HG03039 (cell line): ENCODE results near the gene MAPK8IP3.
A peak's percentile ranks its signal among the peaks of the same experiment; 100 is the strongest.
"Not testable (repeated sequence)": the region's sequence is repeated elsewhere in the genome, so short reads cannot be mapped to it uniquely, and the experiment has no call there.

ENCODE experiments used
- ATAC-seq: cut with Tn5 transposase; IDR thresholded peaks from one replicate; pipeline ENCODE4 v1.9.1; 2021; ENCODE audit warnings: mild to moderate bottlenecking, moderate library complexity; ENCODE audit not compliant: unreplicated experiment

Gene MAPK8IP3

DNA sequence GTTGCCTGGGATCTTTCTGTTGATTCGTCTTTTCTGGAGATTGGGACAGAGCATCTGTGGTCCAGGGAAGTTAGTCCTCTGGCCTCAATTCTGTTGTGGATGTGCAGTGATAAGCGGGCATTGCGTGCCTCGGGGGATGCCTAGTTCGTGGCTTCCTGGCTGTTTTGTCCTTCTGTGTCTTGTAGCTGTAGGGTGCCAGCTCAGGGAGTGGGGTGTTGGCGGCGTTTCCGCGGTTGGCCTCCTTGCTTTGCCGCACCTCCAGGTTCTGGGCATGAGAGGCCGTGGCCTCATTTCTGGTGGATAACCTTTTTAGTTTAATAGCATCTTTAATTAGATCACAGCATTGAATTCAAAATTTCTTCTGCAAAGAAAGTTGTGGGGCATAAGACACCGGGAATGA is 29.3 kb upstream of the MAPK8IP3 start:
- no peak for ATAC-seq

DNA sequence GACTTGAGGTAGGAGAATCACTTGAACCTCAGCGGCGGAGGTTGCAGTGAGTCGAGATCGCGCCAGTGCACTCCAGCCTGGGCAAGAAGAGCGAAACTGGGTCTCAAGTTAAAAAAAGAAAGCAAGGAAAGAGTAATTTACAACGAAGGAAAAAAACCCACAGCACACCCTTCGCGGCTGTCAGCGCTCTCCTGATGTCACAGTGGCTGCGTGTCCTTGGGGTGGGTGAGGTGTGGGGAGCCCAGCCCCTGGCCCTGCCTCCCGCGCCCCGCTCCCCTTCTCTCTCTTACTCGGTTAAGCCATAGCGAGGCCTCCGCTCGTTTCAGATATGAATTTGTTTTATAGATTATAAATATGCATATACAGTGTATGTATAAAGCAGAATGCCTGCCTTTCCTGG is 28.7 kb upstream of the MAPK8IP3 start:
- no peak for ATAC-seq

DNA sequence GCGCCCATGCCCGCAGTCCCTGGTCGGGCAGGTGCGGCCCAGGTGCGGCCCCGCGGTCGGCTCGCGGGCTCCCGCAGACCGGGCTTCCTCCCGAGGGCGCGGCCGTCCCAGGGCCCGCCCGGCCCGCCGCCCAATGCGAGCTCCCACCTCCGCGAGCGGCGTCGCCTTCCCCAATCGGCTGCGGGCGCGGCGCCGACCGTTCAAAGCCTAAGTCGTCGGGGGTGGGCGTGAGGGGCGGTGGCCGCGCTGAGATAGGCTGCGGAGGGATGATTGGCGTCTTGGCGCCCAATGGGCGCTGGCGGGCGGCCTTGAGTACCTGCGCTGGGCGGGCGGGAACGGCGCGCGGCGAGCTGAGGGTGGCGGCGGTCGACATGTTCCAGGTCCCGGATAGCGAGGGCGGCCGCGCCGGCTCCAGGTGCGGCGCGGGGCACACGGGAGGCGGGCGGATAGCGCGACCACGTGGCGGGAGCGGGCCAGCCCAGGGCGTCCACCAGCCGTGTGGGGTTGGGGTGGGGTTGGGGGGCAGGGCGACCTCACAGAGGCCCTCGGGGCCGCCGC is 28.0 kb upstream of the MAPK8IP3 start, which contains the start of gene JPT2:
JPT2 (plus strand) TSS at position 338 of the 558 bp plus-strand sequence; CDS start at position 372, 34 bp downstream.
- ATAC-seq = peak; percentile 89

DNA sequence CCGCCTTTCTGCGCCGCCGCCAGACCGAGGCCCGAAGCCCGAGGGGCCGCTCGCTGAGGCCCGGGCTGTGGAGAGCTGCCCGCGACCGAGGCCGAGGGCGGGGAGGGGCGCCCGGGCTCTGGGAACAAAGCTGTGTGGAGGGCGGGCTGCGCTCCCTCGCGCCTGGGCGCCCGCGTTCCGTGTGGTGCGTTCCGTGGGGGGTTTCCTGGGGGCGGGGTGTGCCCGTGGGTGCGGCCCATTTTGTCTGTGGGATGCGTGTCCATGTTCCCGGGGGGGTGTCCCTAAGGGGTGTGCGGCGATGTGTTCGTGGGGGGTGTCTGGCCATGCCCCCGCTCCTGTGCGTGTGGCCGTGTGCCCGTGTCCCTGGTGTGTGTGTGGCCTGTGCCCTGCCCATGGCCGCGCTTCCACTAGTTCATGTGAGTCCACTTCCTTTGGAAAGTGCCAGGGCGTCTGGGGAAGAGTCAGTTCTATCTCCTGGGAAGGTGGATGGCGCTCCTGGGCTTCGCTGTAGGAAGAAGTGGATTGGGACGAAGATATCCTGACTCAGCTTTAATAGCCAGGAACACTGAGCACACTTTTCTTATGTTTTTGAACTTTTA is 27.4 kb upstream of the MAPK8IP3 start:
- no peak for ATAC-seq

DNA sequence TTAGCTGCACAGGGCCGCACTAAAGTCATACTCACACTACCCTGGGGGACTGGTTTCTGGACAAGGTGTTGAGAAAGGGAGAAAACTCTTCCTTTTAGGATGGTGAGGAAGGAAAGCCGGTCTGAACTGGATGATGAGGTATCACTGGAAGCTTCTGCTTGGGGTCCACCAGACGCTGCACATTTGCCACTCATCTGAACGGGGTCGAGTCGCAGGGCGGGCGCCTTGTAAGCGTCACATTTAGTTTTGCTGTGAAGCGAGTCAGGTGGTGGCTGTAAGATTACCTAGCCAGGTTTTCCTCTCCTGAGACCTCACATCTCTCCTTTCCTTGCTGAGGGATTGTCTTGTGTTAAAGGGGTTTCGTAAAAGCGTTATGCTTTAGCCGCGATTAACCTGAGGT is 25.6 kb upstream of the MAPK8IP3 start:
- ATAC-seq = no peak

DNA sequence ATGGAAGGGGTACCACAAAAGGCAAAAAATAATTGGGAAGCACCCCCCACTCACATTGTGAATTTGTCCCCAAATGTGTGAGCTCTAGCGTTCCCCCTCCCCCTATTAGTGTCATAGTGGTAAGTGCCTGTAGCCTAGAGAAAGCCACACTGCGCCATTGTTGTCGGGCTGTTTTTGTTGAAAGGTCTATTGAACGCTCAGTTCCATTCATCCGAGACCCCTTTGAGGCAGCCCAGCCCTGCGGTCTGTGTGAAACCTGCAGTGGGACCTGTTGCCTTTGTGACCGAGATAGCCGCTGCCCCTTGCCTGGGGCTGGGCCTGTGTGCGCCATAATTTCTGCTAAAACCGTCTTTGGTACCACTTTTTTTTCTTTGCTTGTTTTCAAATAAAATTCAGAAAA is 25.0 kb upstream of the MAPK8IP3 start:
- no peak for ATAC-seq

DNA sequence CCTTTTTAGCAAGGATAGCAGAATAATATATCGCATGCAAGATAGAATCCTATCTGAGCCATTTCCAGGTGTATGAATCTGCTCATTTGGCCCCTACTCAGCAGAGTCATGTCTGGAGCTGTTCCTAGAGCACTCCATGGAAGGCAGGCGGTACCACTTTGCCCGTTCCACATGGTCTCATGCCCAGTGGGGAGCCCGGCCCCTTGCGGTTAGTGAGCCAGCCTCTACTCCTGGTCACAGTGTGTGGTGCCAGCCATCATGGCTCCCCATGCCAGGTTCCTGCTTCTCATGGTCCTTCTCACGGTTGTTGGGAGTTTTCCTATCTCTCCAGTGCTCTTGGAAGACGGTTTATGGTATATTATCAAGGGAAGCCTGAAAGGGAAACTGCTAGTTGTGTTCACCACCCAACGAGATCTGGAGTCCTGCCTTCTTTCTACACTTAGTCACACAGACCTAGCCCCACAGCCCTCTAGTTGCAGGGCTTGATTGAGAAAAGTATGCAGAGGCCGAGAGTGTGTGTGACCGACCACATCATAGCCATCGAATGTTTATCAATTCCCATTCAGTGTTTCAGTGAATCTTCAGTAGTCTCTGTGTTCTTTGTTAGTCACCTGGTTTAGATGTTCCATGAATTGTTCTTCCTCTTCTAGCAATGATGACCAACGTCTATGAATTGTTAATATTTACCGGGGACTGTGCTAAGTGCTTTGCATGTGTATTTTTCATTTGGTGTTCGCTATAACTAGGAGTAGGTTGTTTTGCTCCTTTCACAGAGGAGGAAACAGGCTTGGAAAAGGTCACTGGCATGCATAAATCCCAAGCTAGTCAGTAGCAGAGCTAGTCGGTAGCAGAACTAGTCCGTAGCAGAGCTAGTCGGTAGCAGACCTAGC is 18.3 kb upstream of the MAPK8IP3 start:
- no peak for ATAC-seq

DNA sequence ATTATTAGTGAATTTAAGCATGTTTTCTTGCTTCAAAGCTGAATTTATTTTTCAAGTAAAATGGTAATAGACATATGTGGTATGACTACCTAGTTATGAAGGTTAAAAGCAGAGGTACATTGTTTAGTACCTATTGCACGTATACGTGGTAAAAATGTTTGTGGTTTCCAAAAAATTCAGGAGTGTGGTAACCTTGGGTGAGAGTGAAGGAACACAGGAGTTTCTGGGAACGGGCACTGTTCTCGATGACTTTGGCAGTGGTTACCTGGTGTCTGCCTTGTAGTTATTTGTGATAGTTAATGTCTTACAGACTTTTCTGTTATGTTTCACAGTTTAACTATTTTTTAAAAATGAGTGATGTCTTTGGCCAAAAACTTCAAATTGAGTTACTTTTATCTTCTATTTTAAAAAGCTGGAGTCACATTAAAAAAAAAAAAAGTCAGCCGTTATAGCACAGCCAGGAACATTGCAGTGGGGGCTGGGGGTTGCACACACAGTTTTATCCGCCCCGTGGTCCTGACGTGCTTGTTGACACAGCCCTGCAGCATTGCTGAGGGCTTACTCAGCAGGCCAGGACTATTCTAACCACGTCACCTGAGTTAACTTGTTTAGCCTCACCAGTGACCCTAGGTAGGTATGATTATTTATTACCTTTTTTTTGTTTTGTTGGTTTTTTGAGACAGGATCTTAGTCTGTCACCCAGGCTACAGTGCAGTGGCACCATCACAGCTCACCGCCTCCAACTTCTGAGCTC is 17.0 kb upstream of the MAPK8IP3 start:
- ATAC-seq = no peak

DNA sequence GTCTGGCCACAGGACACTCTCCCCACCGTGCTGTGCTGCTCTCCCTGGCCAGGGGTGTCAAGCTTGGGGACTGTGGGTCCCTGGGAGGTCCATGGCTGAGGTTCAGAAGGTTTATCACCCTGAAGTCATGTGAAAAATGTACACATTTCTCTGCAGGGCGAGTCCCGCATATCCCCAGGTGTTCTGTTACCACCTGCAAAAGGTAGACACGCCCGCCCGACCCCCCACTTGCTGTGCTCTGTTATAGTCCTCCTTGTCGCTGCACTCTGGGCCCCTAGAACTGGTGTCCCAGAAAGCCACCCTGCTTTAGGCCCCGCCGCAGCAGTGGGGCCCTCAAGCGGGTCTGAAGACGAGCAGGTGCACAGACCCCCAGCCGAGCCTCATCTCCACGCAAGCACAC is 16.1 kb upstream of the MAPK8IP3 start:
- no peak for ATAC-seq

DNA sequence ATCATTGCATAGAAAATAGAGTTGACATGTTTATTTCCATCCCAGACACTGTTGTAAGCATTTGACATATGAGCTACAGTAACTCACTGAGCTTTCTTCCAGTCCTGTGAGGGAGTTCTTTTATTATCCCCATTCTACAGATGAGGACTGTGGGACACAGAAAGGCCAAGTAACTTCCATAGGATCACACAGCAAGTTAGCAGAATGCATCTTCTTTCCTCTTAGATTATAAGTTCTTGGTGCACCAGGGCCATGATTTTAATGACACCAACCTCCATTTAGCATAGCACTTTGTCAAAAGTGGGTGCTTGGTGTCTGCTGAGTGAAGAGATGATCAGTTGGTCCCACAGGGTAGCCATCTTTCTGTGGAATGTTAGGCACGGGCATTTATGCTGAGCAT is 15.2 kb upstream of the MAPK8IP3 start:
- ATAC-seq = no peak

DNA sequence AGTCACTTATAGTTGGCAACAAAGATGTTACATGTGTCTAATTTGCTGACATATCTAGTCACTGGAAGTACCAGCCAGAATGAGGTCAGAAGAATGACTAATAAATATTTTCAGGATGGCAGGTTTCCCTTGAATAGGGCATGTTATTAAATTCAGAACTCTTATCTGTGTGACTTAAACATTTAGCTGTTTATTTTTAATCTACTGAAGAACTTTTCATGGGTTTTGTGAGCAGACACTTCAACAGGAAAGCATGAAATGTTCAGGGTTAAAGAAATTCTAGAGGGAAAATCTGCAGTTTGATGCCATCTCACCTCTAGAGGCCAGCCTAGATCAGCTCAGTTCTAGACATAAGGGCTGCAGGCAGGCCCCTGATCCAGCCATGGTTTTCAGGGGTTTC is 14.7 kb upstream of the MAPK8IP3 start:
- no peak for ATAC-seq

DNA sequence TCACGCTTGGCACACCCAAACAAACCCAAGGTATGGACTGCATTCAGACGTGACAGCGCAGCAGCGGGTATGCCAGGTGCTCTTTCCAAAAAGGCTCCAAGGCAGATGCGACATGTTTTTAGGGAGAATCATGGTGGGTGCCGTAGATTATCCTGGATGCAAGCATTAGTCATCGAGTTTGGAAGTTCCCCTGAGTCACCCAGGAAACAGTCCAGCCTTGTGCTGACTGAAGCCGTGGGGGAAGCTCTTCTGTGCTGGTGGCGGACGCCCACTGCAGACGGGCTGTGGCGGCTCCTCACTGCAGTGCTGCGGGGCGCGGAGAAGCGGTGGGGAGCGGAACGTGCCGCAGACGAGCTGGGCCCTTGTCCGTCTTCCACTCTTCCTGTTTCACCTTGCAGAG is 14.0 kb upstream of the MAPK8IP3 start:
- no peak for ATAC-seq

DNA sequence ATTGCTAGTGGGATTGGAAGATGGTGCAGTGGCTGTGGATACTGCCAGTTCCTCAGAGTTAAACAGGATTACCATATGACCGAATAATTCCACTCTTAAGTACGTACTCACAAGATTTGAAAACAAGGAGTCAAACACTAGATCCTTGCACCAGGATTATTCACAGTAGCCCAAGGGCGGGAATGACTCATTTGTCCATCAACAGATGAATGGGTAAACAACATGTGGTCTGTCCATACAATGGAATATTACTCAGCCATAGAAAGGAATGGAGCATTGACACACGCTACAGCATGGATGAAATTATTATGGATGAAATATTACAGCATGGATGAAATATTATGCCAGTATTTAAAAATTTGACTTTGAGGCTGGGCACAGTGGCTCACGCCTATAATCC is 9.1 kb upstream of the MAPK8IP3 start:
- no peak for ATAC-seq

DNA sequence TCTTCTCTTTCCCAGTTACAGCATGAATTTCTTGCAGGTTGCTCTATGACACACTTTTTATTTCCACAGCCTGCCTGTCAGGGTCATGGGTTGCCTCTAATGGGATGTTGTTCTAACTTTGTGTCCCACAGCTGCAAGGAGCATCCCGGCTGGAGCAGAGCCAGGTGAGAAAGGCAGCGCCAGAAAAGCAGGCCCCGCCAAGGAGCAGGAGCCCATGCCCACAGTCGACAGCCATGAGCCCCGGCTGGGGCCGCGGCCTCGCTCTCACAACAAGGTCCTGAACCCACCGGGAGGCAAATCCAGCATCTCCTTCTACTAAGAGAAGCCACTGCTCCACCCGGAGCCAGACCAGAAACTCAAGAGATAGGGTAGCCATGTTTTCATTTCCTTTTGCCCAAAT is 7.3 kb upstream of the MAPK8IP3 start:
- no peak for ATAC-seq

DNA sequence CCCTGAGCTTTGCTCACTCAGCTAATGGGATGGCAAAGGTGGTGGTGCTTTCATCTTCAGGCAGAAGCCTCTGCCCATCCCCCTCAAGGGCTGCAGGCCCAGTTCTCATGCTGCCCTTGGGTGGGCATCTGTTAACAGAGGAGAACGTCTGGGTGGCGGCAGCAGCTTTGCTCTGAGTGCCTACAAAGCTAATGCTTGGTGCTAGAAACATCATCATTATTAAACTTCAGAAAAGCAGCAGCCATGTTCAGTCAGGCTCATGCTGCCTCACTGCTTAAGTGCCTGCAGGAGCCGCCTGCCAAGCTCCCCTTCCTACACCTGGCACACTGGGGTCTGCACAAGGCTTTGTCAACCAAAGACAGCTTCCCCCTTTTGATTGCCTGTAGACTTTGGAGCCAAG is 5.7 kb upstream of the MAPK8IP3 start:
- ATAC-seq = no peak

DNA sequence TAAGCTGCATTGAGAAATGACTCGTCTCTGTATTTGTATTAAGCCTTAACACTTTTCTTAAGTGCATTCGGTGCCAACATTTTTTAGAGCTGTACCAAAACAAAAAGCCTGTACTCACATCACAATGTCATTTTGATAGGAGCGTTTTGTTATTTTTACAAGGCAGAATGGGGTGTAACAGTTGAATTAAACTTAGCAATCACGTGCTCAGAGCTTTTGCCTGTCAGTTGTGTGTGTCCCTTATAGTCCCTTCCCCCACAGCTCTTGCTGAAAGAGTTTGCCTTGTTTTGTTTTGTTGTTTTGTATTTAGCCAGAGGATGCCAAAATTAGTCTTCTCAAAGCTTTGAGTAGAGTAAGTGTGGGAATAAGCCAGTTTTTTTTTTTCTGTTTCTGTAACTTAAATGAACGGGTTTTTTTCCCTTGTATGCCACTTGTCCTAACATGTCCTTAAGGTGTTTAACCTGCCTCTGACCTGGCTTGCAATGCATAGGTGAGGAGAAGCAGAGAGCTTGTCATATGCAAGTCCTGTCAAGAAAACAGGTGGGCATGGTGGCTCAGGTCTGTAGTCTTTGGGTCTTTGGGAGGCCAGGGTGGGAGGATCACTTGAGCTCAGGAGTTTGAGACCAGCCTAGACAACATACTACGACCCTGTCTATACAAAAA is 4.6 kb upstream of the MAPK8IP3 start:
- ATAC-seq = no peak

DNA sequence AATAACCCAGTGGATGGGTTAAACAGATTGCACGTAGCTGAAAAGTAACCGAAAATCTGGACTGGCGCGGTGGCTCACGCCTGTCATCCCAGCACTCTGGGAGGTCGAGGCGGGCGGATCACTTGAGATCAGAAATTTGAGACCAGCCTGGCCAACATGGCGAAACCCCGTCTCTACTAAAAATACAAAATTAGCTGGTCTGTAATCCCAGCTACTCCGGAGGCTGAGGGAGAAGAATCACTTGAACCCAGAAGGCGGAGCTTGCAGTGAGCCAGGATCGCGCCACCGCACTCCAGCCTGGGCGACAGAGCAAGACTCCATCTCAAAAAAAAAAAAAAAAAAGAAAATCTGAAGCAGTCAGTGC is 689 bp upstream of the MAPK8IP3 start:
- ATAC-seq = not testable (repeated sequence)

DNA sequence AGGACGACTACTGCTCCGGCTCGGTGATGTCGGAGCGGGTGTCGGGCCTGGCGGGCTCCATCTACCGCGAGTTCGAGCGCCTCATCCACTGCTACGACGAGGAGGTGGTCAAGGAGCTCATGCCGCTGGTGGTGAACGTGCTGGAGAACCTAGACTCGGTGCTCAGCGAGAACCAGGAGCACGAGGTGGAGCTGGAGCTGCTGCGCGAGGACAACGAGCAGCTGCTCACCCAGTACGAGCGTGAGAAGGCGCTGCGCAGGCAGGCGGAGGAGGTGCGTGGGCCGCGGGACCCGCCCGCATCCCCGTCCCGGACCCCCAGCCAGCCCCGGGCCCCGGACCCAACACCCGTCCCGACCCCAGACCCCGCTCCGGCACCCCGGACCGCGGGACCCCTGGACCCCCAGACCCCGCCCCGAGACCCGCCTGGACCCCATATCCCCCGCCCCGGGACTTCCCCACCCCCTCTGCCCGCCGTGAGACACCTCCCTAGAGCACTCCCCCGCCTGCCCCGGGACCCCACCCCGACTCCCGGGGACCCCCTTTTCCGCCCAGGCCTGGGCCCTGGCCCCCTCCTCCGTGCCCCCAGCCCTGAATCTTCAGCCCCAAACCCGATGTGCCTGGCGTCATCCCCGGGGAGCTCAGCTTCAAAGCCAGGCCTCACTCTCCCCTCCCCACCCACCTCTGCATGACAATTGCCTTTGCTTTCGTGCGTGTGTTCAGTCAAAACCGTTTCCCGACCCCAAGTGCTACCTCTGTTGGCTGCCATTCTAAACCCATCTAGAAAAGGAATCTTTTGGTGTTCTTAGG is 594 bp downstream of the MAPK8IP3 start:
- peak; percentile 24 for ATAC-seq

DNA sequence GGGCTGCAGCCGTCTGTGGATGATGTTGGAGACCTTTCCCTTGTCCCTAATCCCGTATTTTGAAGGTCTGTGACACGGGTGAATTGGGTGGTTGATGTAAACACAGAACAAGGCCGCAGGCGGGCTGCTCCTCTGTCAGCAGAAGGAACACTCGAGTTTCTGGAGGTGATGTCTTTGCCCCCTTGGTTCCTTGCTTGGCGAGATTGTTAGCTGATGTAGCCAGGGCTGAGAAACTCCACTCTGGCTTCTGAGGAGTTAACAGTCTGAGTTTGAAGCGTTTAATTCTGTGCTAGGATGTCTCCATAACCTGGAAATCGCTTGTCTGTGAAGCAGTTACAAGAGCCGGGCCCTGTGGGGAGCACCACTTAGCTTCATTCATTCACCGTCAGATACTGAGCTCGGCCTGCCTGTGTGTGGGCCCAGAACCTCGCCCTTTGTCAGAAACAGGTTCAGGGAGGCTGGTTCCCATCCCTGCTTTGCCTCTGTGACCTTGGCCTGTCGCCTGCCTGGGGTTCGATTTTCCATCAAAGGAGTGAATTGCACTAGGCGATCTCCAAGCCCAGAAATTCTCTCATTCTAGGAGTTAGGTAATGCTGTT is 1.3 kb downstream of the MAPK8IP3 start:
- no peak for ATAC-seq
